GM19395 (cell line): ENCODE data around the gene IFT122.
A peak's percentile ranks its signal among the peaks of the same experiment; 100 is the strongest.
"Not testable (repeated sequence)": the region's sequence is repeated elsewhere in the genome, so short reads cannot be mapped to it uniquely, and the experiment has no call there.

Source experiments
- ATAC-seq: cut with Tn5 transposase; IDR thresholded peaks from one replicate; pipeline ENCODE4 v1.9.1; 2021; ENCODE audit warnings: mild to moderate bottlenecking, moderate library complexity; ENCODE audit not compliant: unreplicated experiment

IFT122 gene

GRCh38 chr3:129439817-129440617, at the start of gene IFT122, which contains the start of gene MBD4:
TSS of gene IFT122 (plus strand) at chr3:129440224. CDS start at chr3:129440331, 107 bp downstream.
TSS of gene MBD4 (minus strand) at chr3:129439948. CDS start at chr3:129439833, 115 bp downstream.
- ATAC-seq, result peak; percentile 87

- not testable (repeated sequence) for ATAC-seq
These were observed 48.4 kb upstream of the IFT122 start for GRCh38 chr3:129391583-129391982.

GRCh38 chr3:129392106-129392887, 47.7 kb upstream of the IFT122 start:
- ATAC-seq, result not testable (repeated sequence)

- ATAC-seq, result no peak
These were observed 46.8 kb upstream of the IFT122 start for GRCh38 chr3:129393271-129393670.

- ATAC-seq, result not testable (repeated sequence)
These were observed 46.1 kb upstream of the IFT122 start for GRCh38 chr3:129393760-129394564.

GRCh38 chr3:129398803-129399144, 41.2 kb upstream of the IFT122 start:
- ATAC-seq, result peak; percentile 21

- ATAC-seq, result peak; percentile 88
These were observed 40.7 kb upstream of the IFT122 start for GRCh38 chr3:129399145-129399894.

- ATAC-seq, result no peak
These were observed 40.1 kb upstream of the IFT122 start for GRCh38 chr3:129399895-129400357.

GRCh38 chr3:129402210-129402609, 37.8 kb upstream of the IFT122 start:
- no peak for ATAC-seq

GRCh38 chr3:129402616-129403015, 37.4 kb upstream of the IFT122 start:
- ATAC-seq, result no peak

GRCh38 chr3:129403450-129403849, 36.6 kb upstream of the IFT122 start:
- no peak for ATAC-seq

GRCh38 chr3:129404130-129404529, 35.9 kb upstream of the IFT122 start:
- no peak for ATAC-seq

- ATAC-seq, result no peak
These were observed 35.4 kb upstream of the IFT122 start for GRCh38 chr3:129404610-129405009.

- ATAC-seq, result no peak
These were observed 30.5 kb upstream of the IFT122 start for GRCh38 chr3:129409541-129409940.

- no peak for ATAC-seq
These were observed 29.1 kb upstream of the IFT122 start for GRCh38 chr3:129410971-129411370.

- ATAC-seq, result no peak
These were observed 27.4 kb upstream of the IFT122 start for GRCh38 chr3:129412542-129413198.

GRCh38 chr3:129413238-129413637, 26.8 kb upstream of the IFT122 start:
- ATAC-seq, result not testable (repeated sequence)

- no peak for ATAC-seq
These were observed 26.1 kb upstream of the IFT122 start for GRCh38 chr3:129413687-129414506.

- no peak for ATAC-seq
These were observed 24.6 kb upstream of the IFT122 start for GRCh38 chr3:129415378-129415777.
